DMS114 treated with DMSO at 0.1 percent for 48 hours (cell line): Measurements from ENCODE around the gene RAB36.

Experiments
- DNase-seq: peaks from one replicate; lab custom pipeline; 2025; ENCODE audit not compliant: unreplicated experiment; lab: John Stamatoyannopoulos, UW

The RAB36 gene

GRCh38 chr22:23108249-23109078 lies 36.8 kb upstream of the RAB36 start:
- DNase-seq = no peak

- DNase-seq = no peak
Observed at GRCh38 chr22:23109079-23109347, 36.3 kb upstream of the RAB36 start.

GRCh38 chr22:23109441-23109978 lies 35.8 kb upstream of the RAB36 start:
- no peak for DNase-seq

GRCh38 chr22:23110190-23110921 lies 34.9 kb upstream of the RAB36 start:
- no peak for DNase-seq

GRCh38 chr22:23110922-23111527 lies 34.3 kb upstream of the RAB36 start:
- no peak for DNase-seq

- DNase-seq = no peak
Observed at GRCh38 chr22:23112472-23113012, 32.7 kb upstream of the RAB36 start.

GRCh38 chr22:23113067-23113846 lies 32.0 kb upstream of the RAB36 start:
- no peak for DNase-seq

GRCh38 chr22:23113847-23114720 lies 31.2 kb upstream of the RAB36 start:
- no peak for DNase-seq

- DNase-seq = no peak
Observed at GRCh38 chr22:23114721-23115020, 30.6 kb upstream of the RAB36 start.

GRCh38 chr22:23115369-23115768 lies 29.9 kb upstream of the RAB36 start:
- DNase-seq = no peak

GRCh38 chr22:23115825-23116494 lies 29.3 kb upstream of the RAB36 start:
- DNase-seq = no peak

- DNase-seq = no peak
Observed at GRCh38 chr22:23116506-23117263, 28.6 kb upstream of the RAB36 start.

- DNase-seq = no peak
Observed at GRCh38 chr22:23117275-23117674, 28.0 kb upstream of the RAB36 start.

- DNase-seq = no peak
Observed at GRCh38 chr22:23117891-23118646, 27.2 kb upstream of the RAB36 start.

- DNase-seq = no peak
Observed at GRCh38 chr22:23118647-23119493, 26.4 kb upstream of the RAB36 start.

GRCh38 chr22:23119494-23120414 lies 25.5 kb upstream of the RAB36 start:
- DNase-seq = no peak
